PC-3 (cell line): ENCODE results near the gene RNF34.

Experiments used
- EZH2phosphoT487 ChIP-seq: fragments of 300-600 bp; sonication (generic); IDR thresholded peaks from 2 replicates; pipeline ENCODE4 v1.6.1; 2018; ENCODE audit warnings: mild to moderate bottlenecking, antibody characterized with exemption, low read length, borderline replicate concordance
- TF ChIP-seq, protein P1 (sequence below): fragments of 300-600 bp; sonication (generic); conservative IDR thresholded peaks from 2 replicates; pipeline ENCODE4 v1.5.1; 2017; ENCODE audit warnings: antibody characterized with exemption, low read depth, mild to moderate bottlenecking, low read length

- TF ChIP-seq, protein P1, sequence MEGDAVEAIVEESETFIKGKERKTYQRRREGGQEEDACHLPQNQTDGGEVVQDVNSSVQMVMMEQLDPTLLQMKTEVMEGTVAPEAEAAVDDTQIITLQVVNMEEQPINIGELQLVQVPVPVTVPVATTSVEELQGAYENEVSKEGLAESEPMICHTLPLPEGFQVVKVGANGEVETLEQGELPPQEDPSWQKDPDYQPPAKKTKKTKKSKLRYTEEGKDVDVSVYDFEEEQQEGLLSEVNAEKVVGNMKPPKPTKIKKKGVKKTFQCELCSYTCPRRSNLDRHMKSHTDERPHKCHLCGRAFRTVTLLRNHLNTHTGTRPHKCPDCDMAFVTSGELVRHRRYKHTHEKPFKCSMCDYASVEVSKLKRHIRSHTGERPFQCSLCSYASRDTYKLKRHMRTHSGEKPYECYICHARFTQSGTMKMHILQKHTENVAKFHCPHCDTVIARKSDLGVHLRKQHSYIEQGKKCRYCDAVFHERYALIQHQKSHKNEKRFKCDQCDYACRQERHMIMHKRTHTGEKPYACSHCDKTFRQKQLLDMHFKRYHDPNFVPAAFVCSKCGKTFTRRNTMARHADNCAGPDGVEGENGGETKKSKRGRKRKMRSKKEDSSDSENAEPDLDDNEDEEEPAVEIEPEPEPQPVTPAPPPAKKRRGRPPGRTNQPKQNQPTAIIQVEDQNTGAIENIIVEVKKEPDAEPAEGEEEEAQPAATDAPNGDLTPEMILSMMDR, result no peak
- no peak for TF ChIP-seq EZH2phosphoT487
These were observed 40.9 kb downstream of the RNF34 start for GRCh38 chr12:121440768-121441167.
